Astrocyte (in vitro differentiated cells and primary cell): ENCODE measurements around the gene SHROOM3. TPM values are rescaled to one million over a fixed set of nuclear protein-coding genes. Genes with fewer than 3 reads are reported as not detected.

Experiments
- DNase-seq: peaks from one replicate; pipeline ENCODE4 v3.0.0-alpha.2; 2010; ENCODE audit warnings: low read depth
- FAIRE-seq: peaks from 2 replicates; lab custom pipeline; 2011; peaks lifted over from hg19 to GRCh38; lab: Jason Lieb, UNC
- H2AFZ ChIP-seq: 2 replicates; pipeline ENCODE4 v1.6.0; 2012; ENCODE audit warnings: low read depth, low read length, inconsistent platforms
- H3K27ac ChIP-seq: 2 replicates; pipeline ENCODE4 v1.5.1; 2011; ENCODE audit warnings: low read depth, low read length, inconsistent platforms
- H3K27me3 ChIP-seq: 2 replicates; pipeline ENCODE4 v1.6.0; 2011; ENCODE audit warnings: low read length, inconsistent platforms; ENCODE audit not compliant: insufficient read depth
- H3K36me3 ChIP-seq: 2 replicates; pipeline ENCODE4 v1.5.1; 2011; ENCODE audit warnings: low read length, inconsistent platforms; ENCODE audit not compliant: insufficient read depth
- H3K4me1 ChIP-seq: 2 replicates; pipeline ENCODE4 v1.5.1; 2011; ENCODE audit warnings: low read length, inconsistent platforms; ENCODE audit not compliant: insufficient read depth
- H3K4me2 ChIP-seq: 2 replicates; pipeline ENCODE4 v1.6.0; 2012; ENCODE audit warnings: low read length, inconsistent platforms
- H3K4me3 ChIP-seq: 2 replicates; pipeline ENCODE4 v1.5.1; 2011; ENCODE audit warnings: low read depth, mild to moderate bottlenecking, low read length, inconsistent platforms; ENCODE audit not compliant: insufficient read depth
- H3K79me2 ChIP-seq: 2 replicates; pipeline ENCODE4 v1.6.0; 2012; ENCODE audit warnings: mild to moderate bottlenecking, low read length, inconsistent platforms; ENCODE audit not compliant: insufficient read depth
- H3K9ac ChIP-seq: 2 replicates; pipeline ENCODE4 v1.6.0; 2012; ENCODE audit warnings: mild to moderate bottlenecking, low read length, inconsistent platforms
- H3K9me3 ChIP-seq: 2 replicates; pipeline ENCODE4 v1.5.1; 2012; ENCODE audit warnings: low read depth, mild to moderate bottlenecking, low read length, inconsistent platforms; ENCODE audit not compliant: insufficient read depth
- H4K20me1 ChIP-seq: 2 replicates; pipeline ENCODE4 v1.6.0; 2012; ENCODE audit warnings: low read length, inconsistent platforms; ENCODE audit not compliant: insufficient read depth
- H3K27ac Mint-ChIP-seq: one replicate; pipeline ENCODE4 v1.8.0; 2021; ENCODE audit warnings: mild to moderate bottlenecking, mixed read lengths; ENCODE audit not compliant: unreplicated experiment
- H3K27me3 Mint-ChIP-seq: one replicate; pipeline ENCODE4 v1.8.0; 2021; ENCODE audit warnings: low read depth, mixed read lengths; ENCODE audit not compliant: unreplicated experiment
- H3K36me3 Mint-ChIP-seq: one replicate; pipeline ENCODE4 v1.8.0; 2021; ENCODE audit warnings: low read depth, mixed read lengths; ENCODE audit not compliant: unreplicated experiment
- H3K4me1 Mint-ChIP-seq: one replicate; pipeline ENCODE4 v1.8.0; 2021; ENCODE audit warnings: low read depth, mixed read lengths; ENCODE audit not compliant: unreplicated experiment
- H3K4me3 Mint-ChIP-seq: one replicate; pipeline ENCODE4 v1.8.0; 2021; ENCODE audit warnings: mild to moderate bottlenecking, moderate library complexity, mixed read lengths; ENCODE audit not compliant: unreplicated experiment
- H3K9me3 Mint-ChIP-seq: one replicate; pipeline ENCODE4 v1.8.0; 2021; ENCODE audit warnings: mild to moderate bottlenecking, mixed read lengths; ENCODE audit not compliant: unreplicated experiment
- CTCF ChIP-seq: IDR thresholded peaks from 2 replicates; pipeline ENCODE4 v1.5.1; 2011; ENCODE audit warnings: low read depth, mild to moderate bottlenecking, inconsistent platforms, low read length, moderate library complexity; ENCODE audit not compliant: insufficient read depth
- EZH2 ChIP-seq: IDR thresholded peaks from 2 replicates; pipeline ENCODE4 v1.6.1; 2012; ENCODE audit warnings: mild to moderate bottlenecking, low read length, inconsistent platforms; ENCODE audit not compliant: insufficient read depth
- total RNA-seq: library from RNA; stranded (reverse); gene quantifications from 2 replicates; pipeline ENCODE4 v1.2.1, GENCODE V29; 2021

Gene SHROOM3
- total RNA-seq, 1 donor from 2014 or later = 64.6 TPM

GRCh38 chr4:76781698-76782595 is 346.9 kb downstream of the SHROOM3 start:
- H3K79me2 ChIP-seq = peaks cover 12% of the 10 kb centered on the region
- H3K4me1 Mint-ChIP-seq = peaks cover 32% of the 10 kb centered on the region
- peak overlapping the region; percentile 31 for H3K4me3 ChIP-seq
- H3K27ac ChIP-seq = peak overlapping the region; percentile 95
- TF ChIP-seq CTCF = no peak
- TF ChIP-seq EZH2 = no peak
- H3K36me3 ChIP-seq = no peaks in the 10 kb centered on the region
- DNase-seq = peak; percentile 99
- no peaks in the 10 kb centered on the region for H4K20me1 ChIP-seq
- H3K4me2 ChIP-seq = peak overlapping the region; percentile 71
- no peaks in the 10 kb centered on the region for H3K9me3 Mint-ChIP-seq
- peaks cover 29% of the 10 kb centered on the region for H3K36me3 Mint-ChIP-seq
- H3K9ac ChIP-seq = peak overlapping the region; percentile 80
- no peaks in the 10 kb centered on the region for H3K27me3 ChIP-seq
- H3K27me3 Mint-ChIP-seq = no peaks in the 10 kb centered on the region
- no peak overlapping the region for H2AFZ ChIP-seq
- peak; percentile 89 for FAIRE-seq
- H3K4me3 Mint-ChIP-seq = peak overlapping the region; percentile 78
- no peaks in the 10 kb centered on the region for H3K9me3 ChIP-seq
- H3K4me1 ChIP-seq = peaks cover 28% of the 10 kb centered on the region
- peak overlapping the region; percentile 100 for H3K27ac Mint-ChIP-seq

- H3K27ac Mint-ChIP-seq = peak overlapping the region; percentile 100
These were observed 347.8 kb downstream of the SHROOM3 start for GRCh38 chr4:76782837-76783236.

More at GRCh38 chr4:76782837-76783236, 347.8 kb downstream of the SHROOM3 start:
- FAIRE-seq (peak; percentile 54), DNase-seq (peak; percentile 89)
- Histone ChIP-seq H3K27me3 (no peaks in the 10 kb centered on the region), H2AFZ (no peak overlapping the region), H3K9ac (peak overlapping the region; percentile 80), H3K4me1 (peaks cover 28% of the 10 kb centered on the region), H4K20me1 (no peaks in the 10 kb centered on the region), H3K4me2 (peak overlapping the region; percentile 71), H3K36me3 (no peaks in the 10 kb centered on the region), H3K9me3 (no peaks in the 10 kb centered on the region), H3K4me3 (peak overlapping the region; percentile 31), H3K27ac (peak overlapping the region; percentile 95), H3K79me2 (peaks cover 12% of the 10 kb centered on the region)
- TF ChIP-seq EZH2 (no peak), CTCF (no peak)
- peak overlapping the region; percentile 78 for H3K4me3 Mint-ChIP-seq
- no peaks in the 10 kb centered on the region for H3K27me3 Mint-ChIP-seq
- H3K36me3 Mint-ChIP-seq = peaks cover 32% of the 10 kb centered on the region
- peaks cover 32% of the 10 kb centered on the region for H3K4me1 Mint-ChIP-seq
- H3K9me3 Mint-ChIP-seq = no peaks in the 10 kb centered on the region
